Measurements from ENCODE around the gene GPR137.

Gene GPR137

GRCh38 chr11:64252003-64252872, 33.4 kb upstream of the GPR137 start (continued):
- TF ChIP-seq ZBTB49 (tag by site-specific recombination; IDR thresholded peaks at IDR 0.05; ENCODE audit: low read depth) (no peak), BCL6B (tag by site-specific recombination; IDR thresholded peaks at IDR 0.05) (no peak), ZSCAN30 (tag by site-specific recombination; IDR thresholded peaks at IDR 0.05) (no peak), ZBTB17 (tag by site-specific recombination; IDR thresholded peaks at IDR 0.05) (peak; percentile 66), ZNF404 (tag by site-specific recombination; IDR thresholded peaks at IDR 0.05) (no peak), ZNF423 (tag by site-specific recombination; IDR thresholded peaks at IDR 0.05) (peak; percentile 84), ZNF302 (tag by site-specific recombination; IDR thresholded peaks at IDR 0.05; ENCODE audit: low read depth) (no peak), ZBTB1 (tag by site-specific recombination; IDR thresholded peaks at IDR 0.05) (no peak), ZNF596 (tag by site-specific recombination; IDR thresholded peaks at IDR 0.05) (no peak), ZNF146 (tag by site-specific recombination; IDR thresholded peaks at IDR 0.05) (no peak), ZNF140 (tag by site-specific recombination; IDR thresholded peaks at IDR 0.05) (no peak), ZBTB11 (tag by site-specific recombination; conservative IDR thresholded peaks at IDR 0.05; ENCODE audit: low read depth) (0 out of 2 replicates have a peak, but pooled peaks have one; percentile 13), ZNF223 (tag by site-specific recombination; IDR thresholded peaks at IDR 0.05) (no peak), SALL2 (tag by site-specific recombination; IDR thresholded peaks at IDR 0.05; ENCODE audit: borderline replicate concordance) (no peak), ZNF776 (tag by site-specific recombination; IDR thresholded peaks at IDR 0.05; ENCODE audit: borderline replicate concordance) (no peak), REST (tag by site-specific recombination; IDR thresholded peaks at IDR 0.05) (no peak), ZNF335 (tag by site-specific recombination; conservative IDR thresholded peaks at IDR 0.05) (peak; percentile 56; the same call in 1 of the 2 replicates), ZFP69B (tag by site-specific recombination; IDR thresholded peaks at IDR 0.05) (no peak), PBX3 (CRISPR knock-in tag; IDR thresholded peaks at IDR 0.05) (no peak), ZNF623 (tag by site-specific recombination; IDR thresholded peaks at IDR 0.05) (no peak), GLI4 (tag by site-specific recombination; IDR thresholded peaks at IDR 0.05) (no peak), ZNF747 (tag by site-specific recombination; IDR thresholded peaks at IDR 0.05) (no peak), ZNF391 (tag by site-specific recombination; IDR thresholded peaks at IDR 0.05; ENCODE audit: borderline replicate concordance, low read depth) (0 out of 2 replicates have a peak, but pooled peaks have one; percentile 12), ZNF341 (tag by site-specific recombination; IDR thresholded peaks at IDR 0.05; ENCODE audit: low read depth) (peak; percentile 57), ZNF184 (tag by site-specific recombination; IDR thresholded peaks at IDR 0.05) (no peak), CTCF (tag by site-specific recombination; IDR thresholded peaks at IDR 0.05) (peak; percentile 91)
